ENCODE measurements around the gene USH2A. TPM values are rescaled to one million over a fixed set of nuclear protein-coding genes. Genes with fewer than 3 reads are reported as not detected.
A peak's percentile ranks its signal among the peaks of the same experiment; 100 is the strongest.

USH2A gene
- total RNA-seq, 6 donors from 2014 or later, result under 0.01 to 0.11 TPM; not detected in 4

- H3K4me3 ChIP-seq, result no peak overlapping the region
- no peaks in the 10 kb centered on the region for H3K27me3 ChIP-seq
- WGBS, 2 donors, result 60 to 70% methylated on average over 3 of the region's 3 CpGs
- H3K27ac ChIP-seq, result no peak overlapping the region
- DNase-seq (no peak), ATAC-seq (ENCODE audit: low FRiP score in 2 of 2) (no peak)
- TF ChIP-seq POLR2AphosphoS5 (IDR thresholded peaks at IDR 0.05), result no peak
- no peak for TF ChIP-seq POLR2A (IDR thresholded peaks at IDR 0.05)
- no peak for TF ChIP-seq EP300 (IDR thresholded peaks at IDR 0.05)
- no peak for TF ChIP-seq CTCF (IDR thresholded peaks at IDR 0.05)
- no peaks in the 10 kb centered on the region for H3K4me1 ChIP-seq
- H3K36me3 ChIP-seq, result no peaks in the 10 kb centered on the region
- no peaks in the 10 kb centered on the region for H3K9me3 ChIP-seq
These were observed 532.8 kb downstream of the USH2A start for GRCh38 chr1:215890438-215890837.

- DNase-seq (no peak), ATAC-seq (ENCODE audit: low FRiP score in 2 of 2) (no peak)
- 72 to 86% methylated on average over 3 of the region's 3 CpGs for WGBS, 2 donors
These were observed 533.4 kb downstream of the USH2A start for GRCh38 chr1:215889871-215890270.

GRCh38 chr1:215888159-215888558 lies 535.1 kb downstream of the USH2A start:
- DNase-seq (no peak), ATAC-seq (ENCODE audit: low FRiP score in 2 of 2) (peak in 1 of 2 donors; percentile 26)
- no peaks in the 10 kb centered on the region for H3K36me3 ChIP-seq
- H3K4me3 ChIP-seq, result no peak overlapping the region
- TF ChIP-seq CTCF (IDR thresholded peaks at IDR 0.05) (no peak), POLR2AphosphoS5 (IDR thresholded peaks at IDR 0.05) (no peak), EP300 (IDR thresholded peaks at IDR 0.05) (no peak), POLR2A (IDR thresholded peaks at IDR 0.05) (no peak)
- no peaks in the 10 kb centered on the region for H3K27me3 ChIP-seq
- H3K9me3 ChIP-seq, result no peaks in the 10 kb centered on the region
- H3K27ac ChIP-seq, result no peak overlapping the region
- WGBS, 2 donors, result 71 to 75% methylated on average over 6 of the region's 6 CpGs
- H3K4me1 ChIP-seq, result no peaks in the 10 kb centered on the region

More at GRCh38 chr1:215889871-215890270, 533.4 kb downstream of the USH2A start:
- TF ChIP-seq EP300 (IDR thresholded peaks at IDR 0.05) (no peak), CTCF (IDR thresholded peaks at IDR 0.05) (no peak), POLR2AphosphoS5 (IDR thresholded peaks at IDR 0.05) (no peak), POLR2A (IDR thresholded peaks at IDR 0.05) (no peak)
- H3K36me3 ChIP-seq, result no peaks in the 10 kb centered on the region
- H3K27ac ChIP-seq, result no peak overlapping the region
- H3K27me3 ChIP-seq, result no peaks in the 10 kb centered on the region
- no peaks in the 10 kb centered on the region for H3K4me1 ChIP-seq
- no peaks in the 10 kb centered on the region for H3K9me3 ChIP-seq
- H3K4me3 ChIP-seq, result no peak overlapping the region

- DNase-seq, result no peak
- WGBS, 2 donors, result 51 to 66% methylated on average over 2 of the region's 2 CpGs
- Histone ChIP-seq H3K4me1 (no peaks in the 10 kb centered on the region), H3K36me3 (no peaks in the 10 kb centered on the region), H3K27ac (no peak overlapping the region), H3K9me3 (no peaks in the 10 kb centered on the region), H3K4me3 (no peak overlapping the region), H3K27me3 (no peaks in the 10 kb centered on the region)
- TF ChIP-seq CTCF (IDR thresholded peaks at IDR 0.05), result no peak
- no peak for TF ChIP-seq POLR2A (IDR thresholded peaks at IDR 0.05)
- no peak for TF ChIP-seq POLR2AphosphoS5 (IDR thresholded peaks at IDR 0.05)
- ATAC-seq (ENCODE audit: low FRiP score in 2 of 2), result no peak
These were observed 535.6 kb downstream of the USH2A start for GRCh38 chr1:215887627-215888026.

GRCh38 chr1:215883004-215883403 lies 540.2 kb downstream of the USH2A start:
- ATAC-seq (ENCODE audit: low FRiP score in 2 of 2), result no peak
- 76 to 85% methylated on average over 3 of the region's 3 CpGs for WGBS, 2 donors
- TF ChIP-seq POLR2A (IDR thresholded peaks at IDR 0.05), result no peak
- TF ChIP-seq CTCF (IDR thresholded peaks at IDR 0.05), result no peak
- TF ChIP-seq POLR2AphosphoS5 (IDR thresholded peaks at IDR 0.05), result no peak
- TF ChIP-seq EP300 (IDR thresholded peaks at IDR 0.05), result no peak
- Histone ChIP-seq H3K27me3 (no peaks in the 10 kb centered on the region), H3K4me3 (no peak overlapping the region), H3K4me1 (no peaks in the 10 kb centered on the region), H3K36me3 (no peaks in the 10 kb centered on the region), H3K9me3 (no peaks in the 10 kb centered on the region), H3K27ac (no peak overlapping the region)
- DNase-seq, result no peak
